Fibroblast of peridontal ligament (primary cell): ENCODE measurements around the gene KCNN4.

Source experiments
- DNase-seq: peaks from one replicate; pipeline ENCODE4 v3.0.0-alpha.2; 2010; ENCODE audit errors: extremely low read depth

The KCNN4 gene

DNA sequence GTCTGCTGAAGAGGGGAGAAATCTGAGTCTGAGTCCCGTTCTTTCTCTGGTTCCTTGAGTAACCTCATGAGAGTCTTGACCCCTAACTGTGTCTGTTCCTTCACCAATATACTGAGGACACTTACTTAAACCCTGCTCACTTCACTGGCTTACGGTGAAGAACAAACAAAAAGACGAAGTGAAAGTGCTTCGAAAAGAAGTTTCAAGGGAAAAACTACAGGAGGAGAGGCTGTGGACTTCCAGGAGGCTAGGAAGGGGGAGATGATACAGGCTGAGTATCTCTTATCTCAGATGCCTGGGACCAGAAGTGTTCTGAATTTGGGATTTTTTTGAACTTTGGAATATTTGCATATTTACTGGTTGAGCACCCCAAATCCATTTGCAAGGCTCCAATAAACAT lies 32.1 kb downstream of the KCNN4 start:
- DNase-seq = no peak

DNA sequence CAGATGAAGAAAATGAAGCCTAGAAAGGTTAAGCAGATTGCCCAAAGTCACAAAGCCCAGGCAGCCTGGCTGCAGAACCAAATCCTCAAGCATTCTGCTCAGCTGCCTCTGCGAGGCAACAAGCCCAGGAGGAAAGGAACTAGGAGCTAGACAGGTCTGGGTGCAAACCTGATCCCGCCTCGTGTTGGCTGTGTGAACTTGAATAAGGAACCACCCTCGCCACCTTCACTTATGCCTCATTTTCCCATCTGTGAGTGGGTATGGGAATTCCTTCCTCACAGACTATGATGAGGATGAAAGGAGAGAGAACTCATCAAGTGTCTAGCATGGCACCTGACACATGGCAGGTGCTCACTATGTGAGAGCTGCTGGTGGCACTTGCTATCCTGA lies 32.6 kb downstream of the KCNN4 start:
- DNase-seq = no peak

DNA sequence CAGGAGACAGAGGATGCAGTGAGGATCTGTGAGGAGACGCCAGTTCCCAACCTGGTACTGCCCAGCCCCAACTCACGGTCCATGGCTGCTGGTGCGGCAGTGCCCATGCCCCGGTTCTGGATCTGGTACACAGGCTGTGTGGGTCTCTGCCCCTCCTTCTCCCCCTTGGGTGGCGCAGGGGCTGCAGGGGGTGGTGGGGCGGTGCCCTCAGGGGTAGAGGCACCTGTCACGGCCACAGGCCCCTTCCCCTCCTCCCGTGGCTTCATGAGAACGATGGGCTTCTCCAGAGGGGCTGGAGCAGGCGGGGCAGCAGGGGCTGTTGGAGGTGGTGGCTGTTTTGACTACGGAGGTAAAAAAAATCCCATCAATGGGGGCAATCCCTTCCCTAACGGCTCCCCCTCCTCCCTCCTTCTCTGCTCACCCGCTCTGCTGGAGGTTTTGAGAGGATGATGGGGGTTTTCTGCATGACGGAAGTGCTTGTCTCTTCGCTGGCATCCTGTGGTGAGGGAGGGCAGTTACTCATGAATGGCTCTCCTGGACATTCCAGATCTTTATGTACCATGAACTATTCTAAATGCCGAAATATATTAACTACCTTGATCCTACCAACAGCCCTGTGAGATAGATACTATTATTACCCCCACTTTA lies 33.1 kb downstream of the KCNN4 start:
- DNase-seq = no peak

DNA sequence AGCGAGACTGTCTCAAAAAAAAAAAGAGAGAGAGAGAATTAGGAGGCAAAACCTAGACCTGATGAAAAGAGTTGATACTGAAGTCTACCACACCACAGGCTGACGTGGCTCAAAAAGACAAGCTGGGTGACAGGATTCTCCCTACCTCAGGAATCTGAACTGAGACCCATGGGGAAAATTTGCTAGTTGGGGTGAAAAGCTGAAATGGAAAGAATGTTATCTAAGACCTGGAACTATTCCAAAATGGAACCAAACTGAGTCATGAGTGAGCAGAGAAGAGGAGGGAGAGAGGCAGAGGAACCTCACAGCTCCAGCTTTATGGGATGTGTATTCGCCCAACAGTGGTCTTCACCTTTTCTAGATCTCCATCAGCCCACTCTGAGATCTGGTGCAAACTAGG lies 37.7 kb downstream of the KCNN4 start:
- DNase-seq = peak; percentile 76

DNA sequence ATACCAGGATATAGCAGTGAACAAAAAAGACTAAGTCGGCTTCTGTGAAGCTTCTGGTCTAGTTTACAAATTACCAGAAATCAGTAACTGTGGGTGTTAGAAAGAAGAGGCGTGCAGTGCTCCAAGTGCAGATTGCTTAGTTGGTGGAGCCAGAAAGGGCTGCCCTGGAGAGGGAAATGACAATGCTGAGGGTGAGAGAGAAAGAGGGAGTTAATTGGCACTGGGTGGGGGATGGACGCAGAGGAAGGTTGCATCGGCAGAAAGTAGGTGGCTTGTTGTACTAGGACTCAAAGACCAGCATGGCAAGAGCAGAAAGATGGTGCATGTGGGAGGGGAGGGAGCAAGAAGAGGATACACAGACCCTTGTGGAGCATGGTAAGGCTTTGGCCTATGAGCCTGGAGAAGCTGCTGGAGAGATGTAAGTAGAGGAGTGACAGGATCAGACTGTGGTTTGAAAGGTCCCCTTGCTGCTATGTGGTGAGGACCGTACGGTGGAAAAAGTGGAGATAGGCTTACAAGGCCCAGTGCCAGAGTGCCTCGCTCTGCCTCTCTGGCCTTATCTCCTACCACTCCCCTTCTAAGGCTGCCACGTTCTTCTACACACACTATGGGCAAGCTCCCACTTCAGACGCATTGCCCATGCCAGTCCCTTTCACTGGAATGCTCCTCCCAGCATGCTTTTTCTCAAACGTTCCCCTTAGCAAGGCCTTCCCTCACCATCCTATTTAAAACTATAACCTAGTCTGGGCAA lies 39.5 kb downstream of the KCNN4 start:
- no peak for DNase-seq

DNA sequence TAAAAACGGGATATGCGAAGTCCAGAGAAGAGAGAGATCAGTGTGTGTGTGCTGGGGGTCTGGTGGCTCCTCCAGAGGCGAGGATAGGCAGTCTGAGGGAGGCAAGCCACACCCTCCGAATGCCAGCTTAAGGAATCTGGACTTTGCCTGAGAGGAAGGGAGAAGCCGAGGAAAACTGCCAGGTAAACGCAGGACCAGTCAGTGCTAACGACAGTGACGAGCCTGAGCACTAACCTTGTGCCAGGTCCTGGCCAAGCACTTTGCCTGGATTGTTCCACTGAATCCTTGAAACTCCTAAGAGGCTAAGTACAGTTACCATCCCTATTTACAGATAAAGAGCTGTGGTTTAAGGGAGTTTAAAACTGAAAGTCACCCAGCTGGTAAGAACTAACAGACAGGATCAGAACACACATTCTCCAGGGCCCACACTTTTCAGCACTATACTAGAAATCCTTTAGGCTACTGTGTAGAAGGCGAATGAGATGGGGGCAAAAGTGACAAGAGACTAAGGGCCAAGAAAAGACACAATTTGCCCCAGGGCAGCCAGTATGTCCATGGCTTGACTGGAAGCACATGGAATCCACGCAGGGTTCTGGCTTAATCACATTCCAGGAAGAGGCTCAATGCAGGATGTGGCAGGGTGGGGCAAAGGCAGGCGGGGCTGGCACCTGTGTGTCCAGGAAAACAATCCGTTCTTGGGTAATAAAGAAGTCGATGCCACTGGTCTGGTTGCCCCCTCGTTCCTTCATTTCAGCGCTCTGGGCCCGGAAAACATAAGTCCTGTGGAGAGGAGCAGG lies 41.1 kb downstream of the KCNN4 start:
- no peak for DNase-seq

DNA sequence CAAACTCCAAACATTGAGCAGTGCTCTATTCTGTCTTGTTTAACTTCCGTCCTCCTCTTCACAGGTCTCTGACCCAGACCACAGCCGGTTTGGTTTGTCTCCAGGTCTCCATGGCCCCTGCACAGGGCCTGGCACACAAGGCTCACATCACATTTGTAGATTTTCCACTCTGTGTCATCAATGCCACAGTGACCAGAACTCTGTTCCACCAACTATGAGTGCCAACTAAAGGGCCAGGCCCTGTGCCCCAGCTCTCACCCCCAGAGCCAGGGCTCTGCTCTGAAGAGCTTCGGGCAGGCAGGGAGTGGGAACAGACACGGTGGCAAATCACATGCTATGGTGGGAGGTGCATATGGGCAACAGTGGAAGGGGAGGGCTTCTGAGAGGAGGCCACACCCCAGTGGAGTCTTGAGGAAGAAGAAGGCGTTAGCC lies 42.0 kb downstream of the KCNN4 start:
- no peak for DNase-seq

DNA sequence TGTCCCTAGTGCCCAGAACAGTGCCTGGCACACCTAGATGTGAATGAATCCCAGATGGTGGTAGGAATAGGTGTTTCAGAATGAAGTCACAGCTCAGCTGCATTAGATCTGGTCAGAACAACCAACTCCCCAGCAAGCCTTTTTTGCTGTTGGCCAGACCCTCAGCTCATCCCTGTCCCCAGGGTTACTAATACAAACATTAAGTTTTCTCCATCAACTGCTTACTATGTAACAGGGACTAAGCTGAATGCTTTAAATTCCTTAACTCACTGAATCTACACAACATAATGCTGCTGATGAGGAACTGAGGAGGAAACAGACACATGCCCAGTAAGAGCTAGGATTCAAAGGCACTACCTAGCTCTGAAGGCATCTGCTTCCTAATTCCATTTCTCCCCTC lies 44.8 kb downstream of the KCNN4 start:
- peak; percentile 52 for DNase-seq

DNA sequence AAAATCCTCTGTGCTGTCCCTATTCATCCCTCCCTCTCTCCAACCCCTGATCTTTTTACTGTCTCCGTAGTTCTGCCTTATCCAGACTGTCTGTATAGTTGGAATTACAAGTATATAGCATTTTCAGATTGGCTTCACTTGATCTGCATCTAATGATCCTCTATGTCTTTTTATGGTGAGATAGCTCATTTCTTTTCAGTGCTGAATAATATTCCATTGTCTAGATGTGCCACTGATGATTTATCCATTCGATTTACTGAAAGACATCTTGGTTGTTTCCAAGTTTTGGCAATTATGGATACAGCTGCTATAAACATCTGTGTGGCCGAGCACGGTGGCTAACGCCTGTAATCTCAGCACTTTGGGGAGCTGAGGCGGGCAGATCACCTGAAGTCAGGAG lies 45.8 kb downstream of the KCNN4 start:
- no peak for DNase-seq

DNA sequence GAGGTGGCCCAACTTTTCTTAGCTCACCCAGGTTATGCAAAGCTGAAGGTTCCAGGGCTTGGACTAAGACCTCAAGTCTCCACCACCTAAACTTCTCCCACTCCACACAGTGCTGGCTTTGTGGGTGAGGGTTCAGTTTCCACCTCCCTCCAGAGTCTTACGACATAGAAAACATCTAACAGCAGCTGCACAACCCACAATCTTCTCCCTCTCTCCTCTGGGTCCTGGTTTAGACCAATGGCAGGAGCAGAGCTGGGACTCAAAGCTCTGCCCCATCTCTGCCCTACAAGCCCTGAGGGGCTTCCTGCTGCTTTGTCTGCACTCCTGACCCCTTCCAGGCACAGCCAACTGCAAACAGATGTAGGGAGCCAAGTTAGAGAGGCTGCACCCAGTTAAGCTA lies 48.9 kb downstream of the KCNN4 start:
- DNase-seq = no peak

DNA sequence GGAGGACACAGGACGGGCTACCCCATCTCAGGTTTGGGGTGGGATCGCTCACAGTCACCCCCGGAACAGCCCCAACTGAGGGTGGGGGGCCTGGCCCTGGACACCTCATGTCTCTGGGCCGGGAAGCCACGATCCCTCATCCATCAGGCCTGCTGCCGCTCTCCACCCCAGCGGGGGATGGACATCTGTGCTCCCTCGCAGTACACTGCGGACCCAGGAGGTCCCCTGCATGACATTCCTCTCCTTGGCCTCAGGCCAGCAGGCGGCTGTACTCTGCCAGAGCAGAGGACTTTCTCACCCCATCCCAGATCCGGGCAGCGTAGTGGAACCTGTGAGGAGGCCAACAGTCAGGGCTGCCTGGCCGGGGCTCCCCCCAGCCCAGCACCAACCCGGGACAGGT lies 49.4 kb downstream of the KCNN4 start:
- DNase-seq = no peak

DNA sequence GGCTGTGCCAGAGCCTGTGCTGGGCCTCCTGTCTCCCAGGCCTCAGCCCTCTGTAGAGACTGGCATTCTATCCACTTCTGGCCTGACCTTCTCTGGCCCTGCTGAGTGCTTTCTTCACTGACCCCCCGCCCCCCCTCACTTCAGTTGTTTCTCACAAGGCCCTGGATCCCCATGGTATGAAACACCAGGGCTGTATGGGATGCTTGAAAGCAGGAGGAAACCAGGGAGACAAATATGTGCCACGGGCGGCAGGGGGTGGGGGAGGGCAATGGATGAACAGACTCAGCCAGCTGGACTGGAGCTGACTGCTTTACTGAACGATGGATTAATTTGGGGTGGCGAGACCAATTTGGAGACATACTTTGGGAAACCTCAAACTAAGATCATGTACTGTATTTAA lies 50.9 kb downstream of the KCNN4 start:
- no peak for DNase-seq

DNA sequence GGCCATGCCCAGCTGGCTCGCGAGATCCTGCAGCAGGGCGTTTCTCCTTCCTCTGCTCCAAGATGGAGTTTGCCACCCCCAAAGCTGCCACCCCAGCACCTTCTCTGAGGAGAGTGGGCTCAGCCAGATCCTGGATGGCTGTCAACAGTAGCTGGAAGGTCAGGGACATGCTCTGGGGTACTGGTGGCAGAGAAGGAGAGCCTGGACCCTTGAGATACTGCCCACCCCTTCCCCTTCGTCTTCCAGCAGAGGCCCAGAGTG lies 53.2 kb downstream of the KCNN4 start:
- DNase-seq = no peak

DNA sequence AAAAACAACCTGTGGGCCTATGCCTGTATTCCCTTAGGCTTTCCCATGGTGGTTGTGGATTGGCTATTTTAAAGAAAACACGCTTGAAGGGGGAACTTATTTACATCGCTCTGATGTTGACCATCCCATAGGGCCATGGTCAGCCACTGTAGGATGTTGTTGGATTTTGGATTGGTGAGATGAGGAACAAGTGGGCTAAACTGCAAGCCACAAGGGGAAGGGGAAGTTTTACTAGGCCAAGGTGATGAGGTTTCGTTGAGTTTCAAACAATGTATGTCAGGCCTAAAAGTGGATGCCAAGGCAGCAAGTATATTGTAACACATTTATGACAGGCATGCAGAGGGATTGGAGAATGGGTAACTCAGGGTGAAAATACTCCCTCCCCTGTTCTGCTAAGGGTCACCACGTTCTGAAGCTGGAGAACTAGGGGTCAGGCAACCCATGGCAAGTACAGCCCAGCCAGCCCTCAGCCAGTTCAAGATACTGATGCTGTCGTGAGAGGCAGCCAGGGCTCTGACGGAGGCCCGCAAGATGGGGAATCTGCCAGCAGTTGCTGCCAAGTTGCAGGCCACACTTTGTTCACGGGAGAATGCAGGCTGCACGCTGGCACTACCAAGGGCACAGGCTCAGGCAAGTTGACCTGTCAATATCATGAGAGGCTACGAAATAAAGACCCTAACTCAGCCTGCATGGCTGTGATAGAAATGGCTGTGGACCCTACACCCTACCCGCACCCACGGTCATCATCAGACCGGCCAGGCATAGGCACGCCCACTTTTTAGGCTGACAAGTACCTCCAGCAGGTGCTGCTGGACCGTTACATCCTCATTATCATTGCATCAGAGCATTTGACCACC lies 53.8 kb downstream of the KCNN4 start:
- DNase-seq = peak; percentile 33

DNA sequence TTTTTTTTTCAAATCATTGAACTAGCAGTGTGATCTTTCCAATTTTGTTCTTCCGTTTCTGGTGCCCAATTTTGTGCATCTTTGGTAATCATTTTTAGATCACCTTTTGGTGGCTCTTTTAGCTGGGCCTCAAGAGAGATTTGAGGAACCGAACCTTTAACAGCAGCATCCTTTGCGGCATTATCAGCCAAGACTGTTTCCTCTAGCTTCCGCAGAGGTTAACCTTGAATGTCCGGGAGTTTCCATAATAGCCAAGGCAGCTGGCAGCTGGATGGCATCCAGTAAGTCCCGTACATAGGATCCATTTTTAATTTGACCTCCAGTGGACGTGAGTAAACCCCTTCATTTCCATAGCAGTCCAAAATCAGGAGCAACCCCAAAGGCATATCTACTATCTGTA lies 55.3 kb downstream of the KCNN4 start:
- DNase-seq = no peak

DNA sequence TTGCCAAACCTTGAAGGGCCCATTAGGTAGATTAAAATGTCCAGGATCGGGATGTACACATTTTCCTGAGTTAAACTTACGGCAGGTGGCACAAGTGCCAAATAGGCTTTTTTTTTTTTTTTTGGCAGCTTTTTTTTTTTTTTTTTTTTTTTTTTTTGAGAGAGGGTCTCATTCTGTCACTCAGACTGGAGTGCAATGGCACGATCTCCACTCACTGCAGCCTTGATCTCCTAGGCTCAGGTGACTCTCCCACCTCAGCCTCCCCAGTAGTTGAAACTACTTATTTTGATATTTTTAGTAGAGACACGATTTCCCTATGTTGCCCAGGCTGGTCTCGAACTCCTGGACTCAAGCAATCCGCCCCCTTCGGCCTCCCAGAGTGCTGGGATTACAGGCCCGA lies 55.9 kb downstream of the KCNN4 start:
- DNase-seq = no peak

DNA sequence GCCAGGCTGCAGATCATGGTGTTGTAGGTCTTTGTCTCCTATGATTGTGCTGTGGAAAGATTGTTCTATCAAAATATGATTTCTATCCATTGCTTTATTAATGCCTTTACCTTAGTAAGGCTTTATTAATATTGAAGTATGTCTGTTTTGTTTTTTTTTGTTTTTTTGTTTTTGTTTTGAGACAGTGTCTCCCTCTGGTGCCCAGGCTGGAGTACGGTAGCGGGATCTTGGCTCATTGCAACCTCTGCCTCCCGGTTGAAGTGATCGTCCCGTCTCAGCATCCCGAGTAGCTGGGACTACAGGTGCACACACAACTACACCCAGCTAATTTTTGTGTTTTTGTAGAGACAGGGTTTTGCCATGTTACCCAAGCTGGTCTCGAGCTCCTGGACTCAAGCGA lies 57.2 kb downstream of the KCNN4 start:
- peak; percentile 15 for DNase-seq

DNA sequence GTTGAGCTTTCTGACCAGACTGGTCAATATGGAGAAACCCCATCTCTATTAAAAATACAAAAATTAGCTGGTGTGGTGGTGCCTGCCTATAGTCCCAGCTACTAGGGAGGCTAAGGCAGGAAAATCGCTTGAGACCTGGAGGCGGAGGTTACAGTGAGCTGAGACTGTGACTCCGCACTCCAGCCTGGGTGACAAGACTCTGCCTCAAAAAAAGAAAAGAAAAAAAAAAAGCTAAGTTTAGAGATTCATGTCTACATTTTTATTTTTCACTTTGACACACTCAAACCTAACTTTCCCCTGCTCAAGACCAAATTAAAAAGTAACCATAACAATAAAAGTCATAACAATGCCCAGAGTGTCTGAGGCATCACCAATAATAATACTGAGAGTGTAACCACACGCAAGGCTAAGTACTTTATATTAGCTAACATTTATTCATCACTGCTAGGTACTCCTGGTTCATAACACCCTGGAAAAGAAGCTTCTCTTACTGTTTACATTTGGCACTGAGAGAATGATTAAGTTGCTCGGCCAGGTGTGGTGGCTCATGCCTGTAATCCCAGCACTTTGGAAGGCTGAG lies 59.2 kb downstream of the KCNN4 start:
- no peak for DNase-seq

DNA sequence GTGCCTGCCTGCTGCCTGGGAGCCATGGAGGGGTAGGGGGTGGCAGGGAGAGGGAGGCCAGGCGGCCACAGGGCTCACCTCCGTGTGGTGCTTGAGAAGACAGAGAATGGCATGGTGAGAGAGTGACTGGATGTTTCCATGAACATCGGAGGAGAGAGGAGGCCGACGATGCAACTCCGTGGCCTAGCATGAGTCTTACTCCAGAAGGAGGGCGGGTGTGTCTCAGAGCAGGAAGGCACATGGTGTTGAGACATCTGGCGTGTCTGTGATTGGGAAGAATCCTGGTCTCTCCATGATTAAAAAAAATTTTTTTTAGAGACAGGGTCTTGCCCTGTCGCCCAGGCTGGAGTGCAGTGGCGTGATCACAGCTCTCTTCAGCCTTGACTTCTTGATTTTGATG lies 59.8 kb downstream of the KCNN4 start:
- DNase-seq = no peak

DNA sequence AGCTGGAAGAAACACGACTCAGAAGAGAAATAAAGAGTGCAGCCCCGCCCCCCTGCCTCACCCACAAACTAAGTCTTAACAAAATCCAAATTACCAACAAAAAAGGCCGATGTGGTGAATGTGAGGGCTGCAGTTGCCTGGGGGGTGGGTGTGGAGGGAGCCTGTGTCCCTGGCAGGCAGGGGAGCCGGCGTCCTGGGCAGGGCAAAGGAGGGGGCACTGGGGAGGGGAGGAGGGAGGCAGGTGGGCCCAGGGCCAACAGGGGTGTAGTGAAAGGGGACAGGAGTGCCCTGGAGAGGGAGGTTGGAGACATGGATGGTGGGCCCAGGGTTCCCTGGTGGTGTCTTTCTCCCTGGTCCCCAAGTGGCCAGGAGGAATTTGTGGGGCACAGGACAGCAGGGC lies 60.9 kb downstream of the KCNN4 start:
- DNase-seq = no peak

DNA sequence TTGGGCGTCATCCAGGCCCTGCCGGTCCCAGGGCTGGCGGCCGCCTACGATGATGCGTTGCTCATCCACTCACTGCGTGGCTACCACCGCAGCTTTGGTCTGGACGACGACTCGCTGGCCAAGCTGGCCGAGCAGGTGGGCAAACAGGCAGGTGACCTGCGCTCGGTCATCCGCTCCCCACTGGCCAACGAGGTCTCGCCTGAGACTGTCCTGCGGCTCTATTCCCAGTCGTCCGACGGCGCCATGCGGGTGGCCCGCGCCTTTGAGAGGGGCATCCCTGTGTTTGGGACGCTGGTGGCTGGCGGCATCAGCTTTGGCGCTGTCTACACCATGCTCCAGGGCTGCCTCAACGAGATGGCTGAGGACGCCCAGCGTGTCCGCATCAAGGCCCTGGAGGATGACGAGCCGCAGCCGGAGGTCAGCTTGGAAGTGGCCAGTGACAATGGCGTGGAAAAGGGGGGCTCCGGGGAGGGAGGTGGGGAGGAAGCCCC lies 61.4 kb downstream of the KCNN4 start:
- DNase-seq = no peak
